Measurements from ENCODE around the gene CASP6.
"Not testable (repeated sequence)": the region's sequence is repeated elsewhere in the genome, so short reads cannot be mapped to it uniquely, and the experiment has no call there.

The CASP6 gene

GRCh38 chr4:109690690-109691410 is 12.4 kb downstream of the CASP6 start:
- Histone ChIP-seq H3K36me3 (peaks cover 66 to 79% (median 67%) of the 10 kb centered on the region in 3 donors), H3K9me3 (no peaks in the 10 kb centered on the region), H3K4me1 (no peaks in the 10 kb centered on the region), H3K4me3 (no peak overlapping the region), H3K27me3 (no peaks in the 10 kb centered on the region), H3K27ac (no peak overlapping the region)
- intact Hi-C loops (cut with DNase I; ENCODE audit: low total_unique reads), result no loop called here
- no peak for TF ChIP-seq CTCF (IDR thresholded peaks at IDR 0.05)
- no peak for DNase-seq

GRCh38 chr4:109684727-109685126 is 18.5 kb downstream of the CASP6 start:
- Histone ChIP-seq H3K9me3 (no peaks in the 10 kb centered on the region), H3K27me3 (no peaks in the 10 kb centered on the region), H3K36me3 (peaks cover 19 to 39% (median 29%) of the 10 kb centered on the region in 3 donors), H3K27ac (no peak overlapping the region), H3K4me3 (no peak overlapping the region), H3K4me1 (no peaks in the 10 kb centered on the region)
- TF ChIP-seq CTCF (IDR thresholded peaks at IDR 0.05), result no peak
- no peak for DNase-seq
- intact Hi-C loops (cut with DNase I; ENCODE audit: low total_unique reads), result no loop called here

GRCh38 chr4:109683621-109684253 is 19.5 kb downstream of the CASP6 start:
- no peak for DNase-seq
- no peaks in the 10 kb centered on the region for H3K27me3 ChIP-seq
- H3K4me1 ChIP-seq, result no peaks in the 10 kb centered on the region
- no peak for TF ChIP-seq CTCF (IDR thresholded peaks at IDR 0.05)
- no peaks in the 10 kb centered on the region for H3K9me3 ChIP-seq
- intact Hi-C loops (cut with DNase I; ENCODE audit: low total_unique reads), result no loop called here
- H3K36me3 ChIP-seq, result peaks cover 9 to 32% (median 23%) of the 10 kb centered on the region in 3 donors
- H3K4me3 ChIP-seq, result no peak overlapping the region
- no peak overlapping the region for H3K27ac ChIP-seq

- H3K27me3 ChIP-seq, result no peaks in the 10 kb centered on the region
- intact Hi-C loops (cut with DNase I; ENCODE audit: low total_unique reads), result no loop called here
- no peaks in the 10 kb centered on the region for H3K4me1 ChIP-seq
- H3K27ac ChIP-seq, result no peak overlapping the region
- DNase-seq, result no peak
- TF ChIP-seq CTCF (IDR thresholded peaks at IDR 0.05), result no peak
- H3K36me3 ChIP-seq, result peaks cover 9 to 26% (median 19%) of the 10 kb centered on the region in 3 donors
- H3K9me3 ChIP-seq, result no peaks in the 10 kb centered on the region
- no peak overlapping the region for H3K4me3 ChIP-seq
Observed at GRCh38 chr4:109682875-109683274, 20.4 kb downstream of the CASP6 start.

- H3K27me3 ChIP-seq; H3K27ac ChIP-seq; H3K9me3 ChIP-seq; H3K4me1 ChIP-seq; H3K36me3 ChIP-seq; DNase-seq; H3K4me3 ChIP-seq; intact Hi-C loops (cut with DNase I; ENCODE audit: low total_unique reads): not testable (repeated sequence)
Observed at GRCh38 chr4:109678925-109679324, 24.3 kb downstream of the CASP6 start.

- H3K4me1 ChIP-seq; H3K4me3 ChIP-seq; H3K27me3 ChIP-seq; H3K27ac ChIP-seq; H3K36me3 ChIP-seq; H3K9me3 ChIP-seq; DNase-seq; intact Hi-C loops (cut with DNase I; ENCODE audit: low total_unique reads): not testable (repeated sequence)
Observed at GRCh38 chr4:109678472-109678871, 24.8 kb downstream of the CASP6 start.
